Mucosa of descending colon (tissue), 3 donors: ENCODE data around the gene ULK3. TPM values are rescaled to one million over a fixed set of nuclear protein-coding genes. Genes with fewer than 3 reads are reported as not detected.
A peak's percentile ranks its signal among the peaks of the same experiment; 100 is the strongest.

Experiments used
- ATAC-seq: fragments of 200-7000 bp; cut with Tn5 transposase; one replicate; pipeline ENCODE4 v1.9.1; 2020; ENCODE audit warnings: mild to moderate bottlenecking, moderate library complexity
- DNase-seq, 3 donors: peaks; one replicate each; pipeline ENCODE4 v3.0.0-alpha.2; 2020
- H3K36me3 ChIP-seq: fragments of 200-600 bp; one replicate; pipeline ENCODE4 v1.8.0; 2021; ENCODE audit warnings: low read depth, mild to moderate bottlenecking
- H3K4me1 ChIP-seq: fragments of 200-600 bp; one replicate; pipeline ENCODE4 v1.8.0; 2021; ENCODE audit warnings: low read depth, mild to moderate bottlenecking
- H3K4me3 ChIP-seq: fragments of 200-600 bp; one replicate; pipeline ENCODE4 v1.8.0; 2021; ENCODE audit warnings: mild to moderate bottlenecking
- H3K9me3 ChIP-seq: fragments of 200-600 bp; one replicate; pipeline ENCODE4 v1.8.0; 2021; ENCODE audit warnings: mild to moderate bottlenecking
- intact Hi-C, 2 donors: fragments of 100-400 bp; cut with DNase I in 1 of 2; cut with micrococcal nuclease in 1 of 2; formaldehyde crosslinking; loops; one replicate each; pipeline versions ENCODE4 v1.11.0 to v1.11.1; 2022; cut with DNase I, micrococcal nuclease
- total RNA-seq, 3 donors: library from RNA; stranded (reverse); fragmentation: NEBNext Ultra II Directional in 2 of 3; extraction: Animal tissue kit (Norgen Biotek cat#: 25700) in 2 of 3; gene quantifications; one replicate each; pipeline versions ENCODE4 v1.2.1 to v1.2.4, GENCODE V29; 2021 to 2023
- TF ChIP-seq, protein P1 (sequence below): fragments of 200-600 bp; IDR thresholded peaks from one replicate; pipeline ENCODE4 v1.8.0; 2022; ENCODE audit warnings: antibody characterized with exemption, mild to moderate bottlenecking
- donor health status: DM: no; HTN: no; CAD: no; lungs with moderate emphysema.
- donor health status: DM: no; HTN: no; CAD: no.
- donor health status: DM: no; HTN: yes; CAD: no.

Gene ULK3
- total RNA-seq, 3 donors from 2014 or later = 66.5 to 89.3 (median 73.1) TPM

DNA sequence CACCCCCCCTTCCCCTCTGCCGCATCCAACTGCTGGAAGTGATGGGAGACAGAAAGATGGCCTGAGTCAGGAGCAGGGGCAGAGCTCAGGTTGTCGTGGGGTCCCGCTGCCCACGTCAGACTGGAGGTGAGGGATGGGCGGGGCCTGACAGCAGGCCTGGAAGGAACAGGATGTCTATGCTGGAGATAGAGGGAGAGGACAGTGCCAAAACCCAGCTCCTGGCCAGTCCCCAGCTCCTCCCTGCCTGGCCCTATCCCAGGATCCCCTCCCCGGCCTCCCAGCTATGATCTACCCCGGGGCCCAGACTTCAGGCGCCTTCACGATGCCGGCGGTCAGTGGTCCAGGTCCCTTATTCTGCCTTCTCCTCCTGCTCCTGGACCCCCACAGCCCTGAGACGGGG lies 30.4 kb downstream of the ULK3 start, which contains the start of gene LMAN1L:
Gene LMAN1L (plus strand): TSS at position 303 of the 400 bp plus-strand sequence. CDS start 20 bp downstream, at position 323.
- no peaks in the 10 kb centered on the region for H3K9me3 ChIP-seq
- H3K4me3 ChIP-seq = no peak within 1 kb of the TSS
- TF ChIP-seq, protein P1, sequence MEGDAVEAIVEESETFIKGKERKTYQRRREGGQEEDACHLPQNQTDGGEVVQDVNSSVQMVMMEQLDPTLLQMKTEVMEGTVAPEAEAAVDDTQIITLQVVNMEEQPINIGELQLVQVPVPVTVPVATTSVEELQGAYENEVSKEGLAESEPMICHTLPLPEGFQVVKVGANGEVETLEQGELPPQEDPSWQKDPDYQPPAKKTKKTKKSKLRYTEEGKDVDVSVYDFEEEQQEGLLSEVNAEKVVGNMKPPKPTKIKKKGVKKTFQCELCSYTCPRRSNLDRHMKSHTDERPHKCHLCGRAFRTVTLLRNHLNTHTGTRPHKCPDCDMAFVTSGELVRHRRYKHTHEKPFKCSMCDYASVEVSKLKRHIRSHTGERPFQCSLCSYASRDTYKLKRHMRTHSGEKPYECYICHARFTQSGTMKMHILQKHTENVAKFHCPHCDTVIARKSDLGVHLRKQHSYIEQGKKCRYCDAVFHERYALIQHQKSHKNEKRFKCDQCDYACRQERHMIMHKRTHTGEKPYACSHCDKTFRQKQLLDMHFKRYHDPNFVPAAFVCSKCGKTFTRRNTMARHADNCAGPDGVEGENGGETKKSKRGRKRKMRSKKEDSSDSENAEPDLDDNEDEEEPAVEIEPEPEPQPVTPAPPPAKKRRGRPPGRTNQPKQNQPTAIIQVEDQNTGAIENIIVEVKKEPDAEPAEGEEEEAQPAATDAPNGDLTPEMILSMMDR = no peak
- intact Hi-C loops = no loop called here
- DNase-seq (no peak), ATAC-seq (no peak)
- H3K4me1 ChIP-seq = peaks cover 34% of the 10 kb centered on the region
- H3K36me3 ChIP-seq = no peaks in the 10 kb centered on the region

DNA sequence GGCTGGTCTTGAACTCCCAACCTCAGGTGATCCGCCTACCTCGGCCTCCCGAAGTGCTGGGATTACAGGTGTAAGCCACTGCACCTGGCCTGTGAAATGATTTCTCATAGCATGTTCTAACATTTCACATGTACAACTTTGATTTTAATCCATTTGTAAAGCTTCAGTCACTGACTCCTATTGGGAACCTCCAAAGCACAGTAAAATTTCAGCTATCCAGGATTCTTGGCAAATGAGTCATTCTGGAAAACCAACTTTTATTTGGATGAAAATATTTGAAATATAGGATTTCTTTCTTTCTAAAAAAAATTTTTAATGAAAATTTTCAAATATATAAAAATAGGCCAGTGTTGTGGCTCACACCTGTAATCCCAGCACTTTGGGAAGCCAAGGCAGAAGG lies 33.0 kb downstream of the ULK3 start:
- Histone ChIP-seq H3K4me1 (peaks cover 14% of the 10 kb centered on the region), H3K36me3 (no peaks in the 10 kb centered on the region), H3K9me3 (no peaks in the 10 kb centered on the region), H3K4me3 (no peak overlapping the region)
- intact Hi-C loops = no loop called here
- ATAC-seq = no peak
- TF ChIP-seq, protein P1 = no peak
- DNase-seq = no peak

DNA sequence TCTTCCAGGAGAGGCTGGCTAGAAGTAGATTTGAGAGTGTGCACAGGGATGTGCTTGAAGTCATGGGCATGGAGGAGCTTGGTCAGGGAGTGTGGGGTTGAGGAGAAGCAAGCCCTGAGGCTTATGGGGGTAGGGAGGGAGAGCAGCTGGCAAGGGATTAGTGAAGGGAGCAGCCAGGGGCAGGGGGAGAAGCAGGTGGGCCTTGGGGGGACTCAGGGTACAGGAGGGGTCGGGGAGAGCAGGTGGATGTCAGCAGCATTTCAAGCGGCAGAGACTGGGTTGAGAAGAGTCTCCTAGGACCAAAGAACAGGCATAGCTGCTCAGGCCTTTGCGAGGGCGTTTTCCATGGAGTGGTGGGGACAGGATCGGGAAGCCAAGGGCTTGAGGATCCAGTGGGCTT lies 33.7 kb downstream of the ULK3 start:
- TF ChIP-seq, protein P1 = no peak
- DNase-seq (no peak), ATAC-seq (no peak)
- no peaks in the 10 kb centered on the region for H3K36me3 ChIP-seq
- intact Hi-C loops = no loop called here
- H3K9me3 ChIP-seq = no peaks in the 10 kb centered on the region
- no peak overlapping the region for H3K4me3 ChIP-seq
- peaks cover 11% of the 10 kb centered on the region for H3K4me1 ChIP-seq

DNA sequence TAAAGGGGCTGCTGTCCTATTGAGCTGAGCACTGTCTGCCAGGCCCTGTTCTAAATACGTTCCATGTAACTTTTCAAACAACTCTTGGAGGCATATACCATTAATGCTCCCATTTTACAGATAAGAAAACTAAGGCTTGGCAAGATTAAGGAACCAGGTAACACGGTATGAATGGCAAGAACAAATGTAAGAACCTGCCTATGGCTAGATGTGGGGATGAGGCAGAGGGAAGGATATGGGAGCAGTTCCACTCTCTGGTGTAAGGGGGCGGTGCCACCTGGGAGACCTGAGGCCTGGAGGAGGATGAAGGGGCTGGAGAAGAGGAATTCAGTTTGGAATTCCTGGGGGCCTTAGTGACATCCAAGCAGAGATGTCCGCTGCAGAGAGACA lies 34.1 kb downstream of the ULK3 start:
- DNase-seq (no peak), ATAC-seq (no peak)
- no peaks in the 10 kb centered on the region for H3K9me3 ChIP-seq
- peaks cover 11% of the 10 kb centered on the region for H3K4me1 ChIP-seq
- H3K4me3 ChIP-seq = no peak overlapping the region
- H3K36me3 ChIP-seq = no peaks in the 10 kb centered on the region
- TF ChIP-seq, protein P1 = no peak
- intact Hi-C loops = no loop called here

DNA sequence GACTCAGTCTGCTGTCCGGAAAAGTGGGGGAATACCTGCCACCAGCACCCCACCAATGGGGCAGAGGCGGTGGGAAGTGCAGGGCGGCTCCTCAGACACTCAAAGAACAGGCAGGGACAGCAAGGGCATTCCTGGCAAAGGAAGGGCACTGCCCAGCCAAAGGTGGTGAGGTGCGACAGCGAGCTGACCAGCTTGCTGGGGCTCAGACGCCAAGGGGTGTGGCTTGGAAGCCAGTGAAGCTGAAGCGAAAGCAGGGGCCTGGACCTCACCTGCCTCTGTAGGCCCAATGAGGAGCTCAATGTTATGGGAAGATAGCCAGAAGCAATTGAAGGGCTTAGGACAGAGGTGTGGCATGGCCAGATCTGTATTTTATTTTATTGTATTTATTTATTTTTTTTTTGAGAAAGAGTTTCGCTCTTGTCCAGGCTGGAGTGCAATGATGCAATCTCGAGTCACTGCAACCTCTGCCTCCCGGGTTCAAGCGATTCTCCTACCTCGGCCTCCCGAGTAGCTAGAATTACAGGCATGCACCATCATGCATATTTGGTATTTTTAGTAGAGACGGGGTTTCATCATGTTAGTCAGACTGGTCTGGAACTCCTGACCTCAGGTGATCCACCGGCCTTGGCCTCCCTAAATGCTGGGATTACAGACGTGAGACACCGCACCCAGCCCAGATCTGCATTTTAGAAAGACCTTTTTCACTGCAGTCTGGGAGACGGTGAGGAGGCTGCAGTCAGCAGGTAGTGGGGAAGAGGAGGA lies 34.7 kb downstream of the ULK3 start:
- peak; percentile 90 for ATAC-seq
- H3K9me3 ChIP-seq = no peaks in the 10 kb centered on the region
- intact Hi-C loops = no loop called here
- no peak overlapping the region for H3K4me3 ChIP-seq
- H3K36me3 ChIP-seq = no peaks in the 10 kb centered on the region
- DNase-seq = peak; percentile 65 to 82 (median 74)
- TF ChIP-seq, protein P1 = no peak
- peaks cover 11% of the 10 kb centered on the region for H3K4me1 ChIP-seq
